MV-4-11 (cell line): ENCODE measurements around the gene ADRA2B.
"Not testable (repeated sequence)": the region's sequence is repeated elsewhere in the genome, so short reads cannot be mapped to it uniquely, and the experiment has no call there.

Experiments used
- DNase-seq: peaks from one replicate; lab custom pipeline; 2025; lab: John Stamatoyannopoulos, UW

ADRA2B gene

DNA sequence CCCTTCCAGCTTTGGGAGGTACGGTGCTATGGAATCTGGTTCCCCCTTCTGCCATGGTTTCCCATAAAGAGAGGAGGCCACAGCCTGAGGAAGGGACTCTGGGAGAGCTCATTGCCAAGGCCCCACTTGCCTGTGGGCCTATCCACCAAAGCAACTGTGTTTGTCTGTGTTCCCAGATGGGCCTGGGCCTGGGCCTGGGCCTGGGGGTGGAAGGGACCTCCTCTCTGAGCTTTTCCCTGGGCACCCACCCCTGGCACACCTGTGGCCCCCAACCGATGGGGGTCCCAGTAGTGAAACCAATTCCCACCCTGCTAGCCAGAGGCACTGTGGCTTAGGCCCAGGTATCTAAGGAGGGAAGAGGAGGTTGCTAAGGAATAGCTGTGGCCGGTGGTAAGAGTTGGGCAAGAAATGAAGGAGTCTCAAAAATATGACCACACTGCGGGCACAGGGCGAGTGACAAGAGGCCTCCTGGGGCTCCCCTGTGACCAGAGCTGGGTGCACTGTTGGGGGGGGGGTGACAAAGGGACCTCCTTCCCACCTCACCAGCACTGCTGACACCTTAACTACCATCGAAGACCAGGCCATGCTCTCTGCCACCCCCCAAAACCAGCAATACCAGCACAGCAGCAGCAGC, 33.8 kb upstream of the ADRA2B start:
- DNase-seq, result no peak

DNA sequence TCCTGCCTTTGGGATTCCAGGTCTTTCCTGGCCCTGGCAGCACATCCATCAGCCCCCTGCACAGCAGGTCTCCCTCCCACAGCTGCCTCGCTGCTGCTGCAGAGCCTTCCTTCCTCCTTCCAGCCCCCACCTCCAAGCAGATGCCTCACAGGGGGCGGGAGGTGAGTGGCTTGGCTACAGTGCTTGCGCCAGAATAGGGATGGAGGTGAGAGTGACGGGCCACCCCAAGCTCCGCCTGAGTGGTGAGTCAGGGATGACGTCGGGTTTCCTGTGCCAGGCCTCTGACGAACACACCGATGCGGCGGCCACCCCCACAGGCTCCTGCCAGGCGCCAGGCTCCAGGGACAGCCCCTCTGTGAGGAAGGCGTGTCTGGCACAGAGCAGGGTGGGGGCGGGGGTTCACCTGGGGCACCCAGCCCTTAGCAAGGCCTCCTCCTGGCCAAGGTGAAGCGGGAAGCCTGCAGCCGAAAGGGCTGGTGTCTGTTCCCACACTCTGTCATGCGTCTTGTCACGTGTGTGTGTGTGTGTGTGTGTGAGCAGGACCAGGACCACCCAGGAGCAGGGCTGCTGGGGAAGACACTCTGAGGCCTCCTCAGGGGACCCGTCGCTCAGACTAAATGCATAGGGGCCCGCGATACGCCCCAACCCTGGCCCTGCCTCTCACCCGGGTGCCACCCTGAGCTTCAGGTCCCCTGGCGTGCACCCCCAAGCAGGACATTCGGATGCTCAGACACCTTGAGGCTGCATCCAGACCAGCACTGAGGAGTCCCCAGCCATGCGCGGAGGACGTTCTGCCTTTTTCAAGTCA, 32.2 kb upstream of the ADRA2B start:
- peak; percentile 71 for DNase-seq

DNA sequence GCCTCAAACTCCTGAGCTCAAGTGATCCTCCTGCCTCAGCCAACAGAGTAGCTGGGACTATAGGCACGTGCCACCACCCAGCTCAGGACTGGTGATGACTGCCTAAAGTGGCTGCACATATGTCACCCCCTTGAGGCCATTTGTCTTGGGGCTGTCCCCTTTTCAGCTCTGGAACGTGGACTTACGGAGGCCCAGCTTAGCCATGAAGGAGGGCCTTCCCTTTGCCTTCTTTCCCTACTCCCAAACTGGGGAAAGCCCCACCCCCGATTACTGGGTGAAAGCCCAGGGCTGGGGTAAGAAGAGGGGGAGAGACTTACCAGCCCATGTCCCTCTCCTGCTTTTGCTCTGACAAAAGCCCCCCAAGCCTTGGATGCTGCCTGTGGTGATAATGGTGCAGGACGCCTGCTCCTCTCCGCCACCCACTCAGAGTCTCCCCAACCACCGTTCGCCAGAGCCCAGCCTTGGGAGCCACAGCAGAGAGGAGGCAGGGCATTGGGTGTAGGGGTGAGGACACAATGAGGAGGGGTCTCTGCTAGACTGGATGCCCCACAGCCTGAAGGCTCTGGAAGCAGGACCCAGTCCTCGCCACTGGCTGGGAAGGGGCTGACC, 31.3 kb upstream of the ADRA2B start:
- DNase-seq, result no peak

DNA sequence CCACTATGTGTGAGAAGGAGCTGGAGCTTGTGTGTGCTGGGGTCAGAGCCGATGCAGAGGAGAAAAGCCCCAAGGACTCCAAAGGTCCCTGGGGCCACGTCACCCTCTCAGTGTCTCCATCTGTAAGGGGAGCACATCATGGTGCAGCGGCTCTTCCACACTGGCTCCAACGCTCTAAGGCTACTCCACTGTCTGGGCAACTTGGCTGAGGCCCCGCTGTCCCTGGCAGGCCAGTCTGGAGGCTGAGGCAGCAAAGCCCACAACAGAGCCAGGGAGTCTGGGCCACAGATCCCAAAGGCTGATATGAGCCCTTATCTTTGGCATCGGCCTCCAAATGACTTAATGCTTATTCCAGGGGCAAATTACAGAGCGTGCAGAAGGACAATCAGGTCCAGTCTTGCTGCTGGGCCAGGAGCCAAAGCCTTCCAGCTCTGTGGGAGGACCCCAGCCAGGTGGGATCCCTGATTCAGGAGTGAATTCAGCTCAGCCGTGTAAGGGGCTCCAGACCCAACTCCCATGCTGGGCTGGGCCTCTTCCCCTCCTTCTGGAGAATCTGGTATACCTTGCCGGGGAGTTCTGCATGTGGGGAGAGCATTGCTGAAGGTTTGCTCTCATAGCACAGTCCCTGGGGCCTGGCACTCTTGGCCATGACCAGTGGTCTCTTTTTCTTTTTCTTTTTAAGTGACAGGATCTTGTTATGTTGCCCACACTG, 30.7 kb upstream of the ADRA2B start:
- DNase-seq, result no peak

DNA sequence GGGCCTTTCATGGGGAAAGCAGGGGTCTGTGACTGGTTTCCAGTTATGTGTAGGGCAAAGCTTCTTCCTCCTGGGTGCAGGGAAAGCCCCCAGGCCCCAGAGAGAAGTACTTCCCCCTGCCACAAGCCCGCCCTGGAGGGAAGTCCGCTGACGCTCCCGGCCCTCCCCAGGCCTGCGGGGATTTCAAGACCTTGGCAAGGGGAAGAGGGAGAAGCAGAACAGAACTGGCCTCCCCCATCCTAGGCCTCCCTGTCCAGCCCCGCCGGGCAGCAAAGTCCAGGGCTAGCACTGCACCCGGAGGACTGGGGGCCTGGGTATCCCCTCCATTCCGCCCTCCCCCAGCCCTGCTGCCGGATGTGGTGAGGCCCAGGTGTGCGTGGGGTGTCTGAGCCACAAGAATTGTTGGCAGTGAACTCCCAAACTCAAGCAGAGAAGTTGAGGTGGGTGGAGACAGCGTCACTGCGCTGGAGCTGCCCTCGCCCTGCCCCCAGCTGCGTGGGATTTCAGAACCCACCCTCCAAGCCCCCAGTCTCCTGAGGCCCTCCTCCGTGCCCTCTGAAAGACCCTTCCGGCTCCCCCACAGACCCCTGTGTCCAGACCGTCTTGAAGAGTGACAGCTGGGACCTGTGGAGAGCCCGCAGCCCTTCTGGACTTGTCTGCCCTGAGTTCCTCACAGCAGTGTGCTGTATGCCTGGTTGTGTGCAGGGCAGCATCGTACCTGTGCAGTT, 29.9 kb upstream of the ADRA2B start:
- DNase-seq, result peak; percentile 50

DNA sequence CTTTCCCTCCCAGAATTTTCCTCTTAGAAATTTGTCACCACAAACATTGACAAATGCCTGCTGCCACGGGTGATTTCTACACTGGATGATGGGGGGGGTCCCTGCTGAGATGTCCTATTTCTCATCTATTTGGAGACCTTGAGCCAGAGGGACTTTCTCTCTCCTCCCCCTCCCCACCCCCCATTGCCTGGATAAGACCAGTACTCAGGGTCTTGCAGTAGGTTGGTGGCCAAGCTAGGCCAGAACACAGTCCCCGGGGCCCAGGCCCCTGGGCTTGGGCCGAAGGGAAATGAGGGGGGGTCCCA, 29.4 kb upstream of the ADRA2B start:
- DNase-seq, result no peak

DNA sequence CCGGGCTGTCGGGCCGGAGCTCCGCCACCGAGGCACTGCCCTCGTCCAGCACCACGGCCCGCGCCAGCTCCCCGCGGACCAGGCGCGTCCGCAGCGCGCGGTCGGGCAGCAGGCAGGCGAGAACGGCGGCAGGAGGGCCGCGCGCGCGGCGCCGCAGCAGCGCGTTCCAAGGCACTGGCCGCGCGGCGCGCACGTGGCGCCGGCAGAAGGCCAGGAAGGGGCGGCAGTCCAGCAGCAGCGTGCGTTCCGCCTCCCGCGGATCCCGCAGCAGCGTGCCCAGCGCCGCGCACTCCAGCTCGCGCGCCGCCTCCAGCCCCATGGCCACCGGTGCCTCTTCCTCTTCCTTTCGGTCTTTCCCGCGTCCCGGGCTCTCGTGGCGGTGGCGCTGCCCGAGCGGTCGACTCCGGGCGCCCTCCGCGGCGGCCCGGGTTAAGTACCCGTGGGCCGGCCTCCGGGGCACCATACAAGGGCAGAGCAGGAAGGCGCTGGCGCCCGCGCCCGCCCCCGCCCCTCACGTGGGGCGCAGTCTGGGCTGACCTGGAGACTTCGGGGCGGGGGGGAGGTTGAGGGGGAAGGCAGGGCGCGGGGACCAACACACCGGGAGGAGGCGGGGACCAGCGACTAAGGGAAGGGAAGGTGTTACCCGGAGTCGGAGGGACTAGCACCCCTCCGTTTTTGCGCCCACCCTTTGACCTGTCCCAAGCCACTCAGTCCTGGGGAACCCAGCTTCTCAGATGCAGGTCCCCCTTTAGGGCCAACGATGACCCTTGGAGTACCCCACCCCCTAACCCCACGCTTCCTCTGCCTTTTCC, 28.9 kb upstream of the ADRA2B start, which contains the start of gene DUSP2:
TSS of gene DUSP2 (minus strand) at position 405 of the 812 bp plus-strand sequence. CDS start at position 319, 86 bp downstream.
- DNase-seq, result peak; percentile 78

DNA sequence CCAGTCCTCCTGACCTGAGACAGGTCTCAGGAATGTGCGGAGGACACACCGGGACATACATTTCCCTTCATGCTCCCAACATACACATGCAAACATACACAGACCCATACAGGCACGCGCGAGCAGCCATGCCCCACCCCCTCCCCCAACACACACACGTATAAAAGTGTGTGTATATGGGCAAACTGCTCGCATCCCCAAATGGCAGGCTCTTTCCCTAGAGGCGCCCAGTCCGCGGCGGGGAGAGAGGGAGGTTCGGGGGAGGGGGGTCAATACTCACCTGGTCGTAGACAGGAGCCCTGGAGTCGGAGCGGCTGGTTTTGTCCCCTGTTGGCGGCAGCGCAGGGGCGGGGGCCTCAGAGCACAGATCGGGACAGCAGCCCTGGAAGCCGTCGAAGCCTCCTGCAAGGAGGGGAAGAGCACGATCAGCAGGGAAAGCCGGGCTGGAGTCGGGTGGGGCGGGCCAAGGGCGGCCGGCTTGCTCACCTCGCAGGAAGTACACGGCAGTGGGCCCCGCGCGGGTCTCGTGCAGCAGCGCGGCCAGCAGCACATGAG, 28.2 kb upstream of the ADRA2B start:
- no peak for DNase-seq

DNA sequence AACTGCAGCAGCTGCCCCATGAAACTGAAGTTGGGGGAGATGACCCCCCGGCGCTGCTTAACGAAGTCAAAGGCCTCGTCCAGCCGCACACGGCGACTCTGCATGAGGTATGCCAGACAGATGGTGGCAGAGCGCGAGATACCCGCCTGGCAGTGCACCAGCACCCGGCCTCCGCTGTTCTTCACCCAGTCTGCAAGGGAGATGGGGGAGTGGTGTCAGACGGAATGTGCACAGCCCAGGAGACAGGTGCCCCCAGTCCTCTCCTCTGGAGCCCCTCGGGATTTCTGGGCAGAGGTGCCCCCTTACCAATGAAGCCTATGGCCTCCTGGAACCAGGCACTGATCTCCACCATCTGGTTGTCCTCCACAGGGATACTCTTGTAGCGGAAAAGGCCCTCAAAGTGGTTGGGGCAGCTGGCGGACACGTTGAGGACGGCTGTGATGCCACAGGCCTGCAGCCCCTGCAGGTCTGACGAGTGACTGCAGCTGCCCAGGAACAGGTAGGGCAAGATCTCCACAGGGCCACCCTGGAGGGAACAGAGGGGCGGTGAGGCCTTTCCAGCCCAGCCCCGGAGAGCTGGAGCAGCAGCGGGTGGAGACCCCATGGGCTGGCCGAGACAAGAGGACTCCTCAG, 27.6 kb upstream of the ADRA2B start:
- DNase-seq, result no peak

DNA sequence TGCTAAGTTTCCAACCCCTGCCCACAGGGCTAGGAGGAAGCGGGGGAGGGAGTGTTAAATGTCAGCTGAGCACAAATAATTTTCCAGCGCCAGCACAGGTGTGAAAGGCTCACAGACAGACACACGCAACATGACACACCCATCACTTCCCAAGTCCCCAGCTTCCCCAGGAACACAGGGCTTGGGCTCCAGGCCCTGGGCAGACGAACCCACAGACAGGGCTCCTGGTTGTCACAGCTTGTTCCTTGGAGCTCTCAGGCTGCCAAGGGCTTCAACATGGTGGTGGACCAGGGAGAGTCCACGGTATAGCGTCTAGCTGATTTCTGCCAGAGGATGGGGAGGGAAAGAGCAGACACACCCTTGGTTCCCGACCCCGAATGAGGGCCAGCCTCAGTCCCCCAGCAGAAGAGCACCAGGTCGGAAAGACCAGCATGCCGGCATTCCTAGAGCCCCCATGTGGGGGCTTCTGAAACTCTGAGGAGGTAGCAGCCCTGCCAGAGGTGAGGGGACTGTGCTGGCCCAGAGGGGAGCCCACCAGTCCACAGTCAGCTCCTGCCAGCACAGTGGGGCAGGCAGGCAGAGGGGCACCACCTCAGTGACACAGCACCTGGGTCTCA, 27.0 kb upstream of the ADRA2B start:
- no peak for DNase-seq

DNA sequence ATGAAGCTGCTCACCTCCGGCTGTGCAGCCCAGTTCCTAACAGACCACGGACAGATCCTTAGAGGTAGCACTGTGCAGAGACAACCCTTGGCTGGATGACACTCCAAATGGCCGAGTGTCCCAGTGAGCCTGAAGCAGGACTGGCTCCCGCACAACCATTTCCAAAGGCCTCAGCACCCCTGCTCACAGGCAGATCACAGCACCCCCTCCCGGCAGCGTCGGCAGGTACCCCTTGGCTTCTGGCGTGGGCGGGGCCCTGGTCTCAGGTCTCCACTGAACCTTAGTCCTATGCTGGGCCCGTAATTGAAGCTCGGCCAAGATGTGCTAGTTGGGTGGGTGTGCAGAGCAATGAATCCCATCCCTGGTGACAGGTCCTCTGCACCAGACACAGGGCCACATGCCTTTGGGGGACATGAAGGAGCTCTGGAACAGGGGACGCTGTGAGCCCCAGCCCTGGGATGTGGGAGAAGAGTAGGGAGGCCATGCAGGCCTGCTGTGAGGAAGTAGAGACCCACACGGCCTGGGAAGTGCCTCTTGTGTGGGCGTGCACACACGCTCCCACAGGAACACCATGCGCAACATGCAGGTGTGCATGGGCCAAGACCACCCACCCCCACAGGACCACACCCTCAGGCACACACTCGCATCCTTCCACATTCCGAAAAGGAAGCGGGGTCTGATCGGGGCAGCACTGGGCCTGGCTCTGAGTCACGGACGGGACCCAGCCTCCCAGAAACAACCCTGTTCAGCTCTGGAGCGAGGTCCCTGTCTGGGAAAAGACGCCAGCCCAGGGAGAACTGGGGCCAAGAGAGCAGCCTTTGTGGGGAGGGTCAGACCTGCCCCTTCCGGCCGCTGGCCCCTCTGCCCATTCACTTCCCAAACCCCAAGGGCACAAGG, 26.1 kb upstream of the ADRA2B start:
- DNase-seq, result no peak

DNA sequence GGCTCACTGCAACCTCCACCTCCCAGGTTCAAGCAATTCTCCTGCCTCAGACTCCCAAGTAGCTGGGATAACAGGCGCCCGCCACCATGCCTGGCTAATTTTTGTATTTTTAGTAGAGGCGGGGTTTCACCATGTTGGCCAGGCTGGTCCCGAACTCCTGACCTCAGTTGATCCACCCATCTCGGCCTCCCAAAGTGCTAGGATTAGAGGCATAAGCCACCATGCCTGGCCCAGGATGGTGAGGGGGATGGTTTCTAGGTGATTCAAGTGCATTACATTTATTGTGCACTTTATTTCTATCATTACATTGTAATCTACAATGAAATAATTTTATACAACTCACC, 25.2 kb upstream of the ADRA2B start:
- DNase-seq, result not testable (repeated sequence)

DNA sequence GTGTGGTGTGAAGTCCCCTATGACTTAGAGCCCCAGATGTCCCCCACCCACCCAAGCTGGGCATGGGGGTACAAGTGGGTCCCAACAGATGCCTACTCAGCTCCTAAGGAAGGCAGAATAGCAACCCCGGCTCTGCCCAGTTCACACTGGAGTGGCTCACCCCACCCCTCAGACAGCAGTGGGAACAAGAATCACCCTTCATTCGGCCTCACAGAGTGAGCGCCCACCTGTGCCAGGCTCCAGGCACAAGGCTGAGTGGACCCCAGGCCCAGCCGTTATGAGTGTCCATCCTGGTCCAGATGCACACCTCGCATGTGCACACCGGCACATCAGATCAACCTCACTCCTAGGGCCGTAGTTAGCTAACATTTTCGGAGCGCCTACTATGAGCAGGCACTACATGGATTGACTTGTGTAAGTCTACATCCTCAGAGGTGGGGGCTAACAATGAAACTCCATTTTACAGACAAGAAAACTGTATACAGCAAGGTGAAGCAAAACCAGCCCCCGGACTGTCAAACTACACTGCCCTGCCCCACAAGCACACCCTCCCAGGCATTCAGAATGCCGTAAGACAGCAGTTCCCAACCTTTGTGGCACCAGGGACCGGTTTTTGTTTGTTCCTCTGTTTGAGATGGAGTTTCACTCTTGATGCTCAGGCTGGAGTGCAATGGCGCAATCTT, 24.7 kb upstream of the ADRA2B start:
- peak; percentile 26 for DNase-seq

DNA sequence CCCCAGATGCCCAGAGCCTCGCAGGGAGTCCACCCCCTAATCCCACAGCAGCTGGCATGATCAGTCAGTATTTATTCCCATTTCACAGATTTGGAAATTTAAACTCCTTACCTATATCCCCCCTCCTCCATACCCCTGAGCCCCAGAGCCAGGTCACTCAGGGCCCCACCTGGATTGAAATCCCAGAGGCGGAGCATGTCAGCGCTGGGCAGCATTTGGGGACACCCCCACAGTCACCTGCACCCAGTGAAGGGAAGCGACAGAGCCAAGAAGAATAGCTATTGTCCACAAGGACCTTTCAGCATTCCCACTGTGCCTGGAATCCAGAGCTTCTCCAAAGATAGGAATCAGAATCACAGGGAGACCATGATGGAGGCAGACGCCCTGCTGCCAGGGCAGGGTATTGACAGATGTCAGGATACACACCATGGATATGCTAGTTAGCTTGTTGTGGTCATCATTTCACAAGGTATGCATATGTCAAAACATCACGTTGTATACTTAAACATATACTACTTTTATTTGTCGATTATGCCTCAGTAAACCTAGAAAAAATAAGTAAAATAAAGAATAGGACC, 22.9 kb upstream of the ADRA2B start:
- no peak for DNase-seq

DNA sequence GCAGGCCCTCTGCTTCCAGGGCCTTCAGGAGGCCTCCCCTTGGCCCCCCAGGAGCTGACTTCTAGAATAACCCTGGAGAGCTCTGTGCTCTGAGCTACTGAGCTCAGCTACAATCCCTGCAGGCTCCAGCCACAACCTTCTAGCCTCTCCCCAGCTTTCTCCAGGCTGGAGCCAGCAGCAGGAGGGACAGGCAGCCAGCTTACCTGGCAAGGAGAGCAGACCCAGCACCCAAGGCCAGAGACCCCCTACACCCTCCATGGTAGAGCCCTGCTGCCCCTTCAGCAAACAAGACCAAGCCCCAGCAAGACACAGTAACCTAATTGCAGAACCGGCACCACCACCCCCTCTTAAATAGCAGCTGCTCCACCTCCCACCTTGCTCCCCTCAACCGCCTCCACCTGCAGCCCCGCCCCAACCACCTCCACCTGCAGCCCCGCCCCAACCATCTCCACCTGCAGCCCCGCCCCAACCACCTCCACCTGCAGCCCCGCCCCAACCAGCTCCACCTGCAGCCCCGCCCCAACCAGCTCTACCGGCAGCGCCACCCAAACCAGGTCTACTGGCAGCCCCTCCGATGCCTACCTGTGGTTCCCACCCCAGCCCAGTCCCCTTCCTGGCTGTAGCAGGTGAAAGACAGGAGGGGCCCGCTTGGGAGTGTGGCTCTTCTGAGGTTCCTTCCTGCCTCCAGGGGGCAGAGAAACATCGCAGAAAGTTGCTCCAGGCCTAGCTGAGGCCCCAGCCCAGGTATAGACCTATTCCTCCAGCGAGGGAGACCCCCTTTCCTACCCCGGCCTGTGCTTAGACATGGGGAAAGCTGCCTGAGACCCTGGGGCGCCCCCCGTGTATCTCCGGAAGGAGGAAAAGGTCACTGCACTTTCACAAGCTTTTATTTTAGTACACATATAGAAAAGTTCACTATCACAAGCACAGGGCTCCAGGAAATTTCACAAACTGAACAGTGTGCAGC, 22.1 kb upstream of the ADRA2B start, which contains the start of gene ASTL:
TSS of gene ASTL (minus strand) at position 324 of the 967 bp plus-strand sequence. CDS start at position 258, 66 bp downstream.
- DNase-seq, result no peak

DNA sequence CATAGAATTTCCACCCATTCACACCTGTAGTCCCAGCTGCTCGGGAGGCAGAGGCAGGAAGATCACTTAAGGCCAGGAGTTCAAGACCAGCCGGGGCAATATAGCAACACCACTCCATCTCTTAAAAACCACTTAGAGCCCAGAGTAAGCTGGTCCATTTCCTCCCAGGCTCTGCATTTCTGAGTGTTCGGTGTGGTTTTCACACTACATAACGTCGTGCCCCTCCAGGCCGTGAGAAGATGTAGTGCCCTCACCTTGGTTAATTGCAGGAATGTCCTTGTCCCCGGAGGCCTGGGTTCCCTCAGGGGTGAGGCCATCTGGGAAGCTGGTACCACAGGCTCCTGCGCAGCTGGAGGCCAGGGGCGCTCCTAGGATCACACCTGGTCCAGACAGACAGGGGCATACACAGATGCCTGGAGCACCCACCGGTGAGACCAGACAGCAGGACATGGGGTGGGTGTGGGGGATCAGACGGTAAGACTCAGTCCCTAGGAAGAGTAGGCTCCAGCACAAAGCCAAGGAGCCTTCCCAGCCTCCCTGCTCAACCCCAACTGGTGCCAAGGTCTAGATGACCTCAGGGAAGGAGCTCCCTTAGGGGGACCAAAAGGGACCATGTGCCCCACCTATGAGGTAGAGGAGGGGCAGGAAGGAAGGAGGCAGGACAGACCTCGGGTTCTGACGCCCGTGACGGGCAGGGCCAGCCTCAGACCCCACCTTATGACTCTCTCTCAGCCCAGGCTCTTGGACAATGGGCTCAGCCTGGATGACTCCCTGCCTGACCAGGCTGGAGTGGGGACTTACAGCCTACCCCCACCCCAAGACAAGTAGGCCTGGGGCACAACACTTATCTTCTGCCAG, 21.2 kb upstream of the ADRA2B start:
- DNase-seq, result no peak
